ENCODE measurements around the gene KLHL1. TPM values are rescaled to one million over a fixed set of nuclear protein-coding genes. Genes with fewer than 3 reads are reported as not detected.

KLHL1 gene
- total and polyA plus RNA-seq, 9 of the 15 experiments (the other 6 are each of a cell fraction or from before 2014, with no cell fraction given), result not detected

DNA sequence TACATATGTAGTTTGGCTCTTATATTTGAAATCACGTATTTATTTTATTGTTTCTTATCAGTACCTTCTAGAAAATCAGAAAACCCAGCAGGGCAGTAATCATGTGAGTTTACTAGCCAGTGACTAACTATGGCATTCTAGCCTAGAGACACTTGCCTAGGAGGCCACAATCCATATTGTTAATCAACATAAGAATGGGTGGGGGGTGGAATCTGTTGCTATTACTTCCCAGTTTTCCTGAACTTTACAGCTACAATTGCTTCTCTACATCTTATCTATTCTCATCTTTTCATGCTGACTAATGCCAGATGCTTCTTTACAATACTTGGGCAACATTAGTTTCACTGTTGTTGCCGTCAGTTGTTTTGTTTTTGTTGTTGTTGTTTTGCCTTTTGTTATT is 19.3 kb downstream of the KLHL1 start (continued):
- TF ChIP-seq ATF6 (CRISPR knock-in tag; IDR thresholded peaks at IDR 0.05) (no peak), HNRNPUL1 (IDR thresholded peaks at IDR 0.05; ENCODE audit: low read length) (no peak), KAT2B (IDR thresholded peaks at IDR 0.05; ENCODE audit: low read depth, low read length) (no peak), CAMTA2 (CRISPR knock-in tag; conservative IDR thresholded peaks at IDR 0.05) (no peak)

DNA sequence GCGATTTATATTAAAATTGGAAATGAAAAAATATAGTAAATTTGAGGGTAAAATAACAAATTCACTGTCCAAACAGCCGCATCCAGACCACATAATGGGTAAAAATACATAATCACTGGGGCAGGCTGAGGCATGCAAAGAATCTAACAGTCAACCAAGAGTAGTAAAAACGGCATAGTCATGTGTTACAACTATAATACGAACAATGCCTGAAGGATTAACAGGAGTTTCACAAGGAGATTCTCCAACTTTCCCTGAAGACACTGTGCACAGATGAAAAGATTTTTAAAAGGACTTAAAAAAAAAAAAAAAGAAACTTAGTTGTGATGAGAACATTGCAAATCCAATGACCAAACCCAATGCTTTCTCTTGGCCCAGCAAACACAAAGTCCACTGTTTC is 21.0 kb downstream of the KLHL1 start:
- no TSS peak for BruUV-seq (replicated peaks)
- no peak overlapping the region for H3K4me2 ChIP-seq (ENCODE audit: insufficient read depth, low read length)
- no peak overlapping the region for H3K4me3 ChIP-seq
- no peak overlapping the region for H2AFZ ChIP-seq (ENCODE audit: low read depth, low read length)
- no peaks in the 10 kb centered on the region for H3K79me2 ChIP-seq (ENCODE audit: control insufficient read depth, insufficient read depth, low read length)
- in situ Hi-C loops (cut with MboI), result no loop called here
- H3K36me3 ChIP-seq (ENCODE audit: control insufficient read depth, insufficient read depth, low read length), result no peaks in the 10 kb centered on the region
- FAIRE-seq, result no peak
- no peak overlapping the region for H3K9ac ChIP-seq (ENCODE audit: insufficient read depth in 1 of 2, low read depth in 2 of 2, low read length in 2 of 2)
- H3K27ac ChIP-seq (ENCODE audit: extremely low read depth, low read depth, low read length), result no peak overlapping the region
- H3K27me3 ChIP-seq (ENCODE audit: control insufficient read depth in 2 of 2, insufficient read depth in 2 of 2, low read length in 2 of 2), result no peaks in the 10 kb centered on the region
- H3K9me1 ChIP-seq (ENCODE audit: control insufficient read depth, insufficient read depth, low read length), result no peaks in the 10 kb centered on the region
- H3K4me1 ChIP-seq (replicated peaks in 1 of 2; ENCODE audit: control insufficient read depth in 2 of 2, insufficient read depth in 2 of 2, low read length in 2 of 2), result no peaks in the 10 kb centered on the region
- WGBS (ENCODE audit: insufficient coverage, low coverage, missing lambda C conversion rate), result 2% methylated on average over 4 of the region's 4 CpGs
- CTCF ChIA-PET (ENCODE audit: low intra/inter-chr PET ratio), result no interaction called here
- POLR2A ChIA-PET, result no interaction called here
- no peak for DNase-seq (ENCODE audit: extremely low read depth in 1 of 4, low spot score in 3 of 4)
- H3K9me3 ChIP-seq (replicated peaks; ENCODE audit: control insufficient read depth, insufficient read depth, low read depth, low read length), result no peaks in the 10 kb centered on the region
- intact Hi-C loops (cut with micrococcal nuclease), result no loop called here
- no peak for ATAC-seq
- no peaks in the 10 kb centered on the region for H4K20me1 ChIP-seq (replicated peaks; ENCODE audit: control insufficient read depth, insufficient read depth, low read length)
- TF ChIP-seq, protein P1, sequence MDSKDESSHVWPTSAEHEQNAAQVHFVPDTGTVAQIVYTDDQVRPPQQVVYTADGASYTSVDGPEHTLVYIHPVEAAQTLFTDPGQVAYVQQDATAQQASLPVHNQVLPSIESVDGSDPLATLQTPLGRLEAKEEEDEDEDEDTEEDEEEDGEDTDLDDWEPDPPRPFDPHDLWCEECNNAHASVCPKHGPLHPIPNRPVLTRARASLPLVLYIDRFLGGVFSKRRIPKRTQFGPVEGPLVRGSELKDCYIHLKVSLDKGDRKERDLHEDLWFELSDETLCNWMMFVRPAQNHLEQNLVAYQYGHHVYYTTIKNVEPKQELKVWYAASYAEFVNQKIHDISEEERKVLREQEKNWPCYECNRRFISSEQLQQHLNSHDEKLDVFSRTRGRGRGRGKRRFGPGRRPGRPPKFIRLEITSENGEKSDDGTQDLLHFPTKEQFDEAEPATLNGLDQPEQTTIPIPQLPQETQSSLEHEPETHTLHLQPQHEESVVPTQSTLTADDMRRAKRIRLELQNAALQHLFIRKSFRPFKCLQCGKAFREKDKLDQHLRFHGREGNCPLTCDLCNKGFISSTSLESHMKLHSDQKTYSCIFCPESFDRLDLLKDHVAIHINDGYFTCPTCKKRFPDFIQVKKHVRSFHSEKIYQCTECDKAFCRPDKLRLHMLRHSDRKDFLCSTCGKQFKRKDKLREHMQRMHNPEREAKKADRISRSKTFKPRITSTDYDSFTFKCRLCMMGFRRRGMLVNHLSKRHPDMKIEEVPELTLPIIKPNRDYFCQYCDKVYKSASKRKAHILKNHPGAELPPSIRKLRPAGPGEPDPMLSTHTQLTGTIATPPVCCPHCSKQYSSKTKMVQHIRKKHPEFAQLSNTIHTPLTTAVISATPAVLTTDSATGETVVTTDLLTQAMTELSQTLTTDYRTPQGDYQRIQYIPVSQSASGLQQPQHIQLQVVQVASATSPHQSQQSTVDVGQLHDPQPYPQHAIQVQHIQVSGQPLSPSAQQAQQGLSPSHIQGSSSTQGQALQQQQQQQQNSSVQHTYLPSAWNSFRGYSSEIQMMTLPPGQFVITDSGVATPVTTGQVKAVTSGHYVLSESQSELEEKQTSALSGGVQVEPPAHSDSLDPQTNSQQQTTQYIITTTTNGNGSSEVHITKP (IDR thresholded peaks at IDR 0.05; ENCODE audit: partially characterized antibody), result no peak
- TF ChIP-seq CAMTA2 (CRISPR knock-in tag; conservative IDR thresholded peaks at IDR 0.05) (no peak), ZNF592 (IDR thresholded peaks at IDR 0.05) (no peak), EWSR1 (IDR thresholded peaks at IDR 0.05; ENCODE audit: borderline replicate concordance, low read depth, partially characterized antibody) (no peak), KHSRP (IDR thresholded peaks at IDR 0.05) (no peak), TRIM28 (IDR thresholded peaks at IDR 0.05) (no peak), GABPB1 (CRISPR knock-in tag; IDR thresholded peaks at IDR 0.05) (no peak)
